G401.6 (cell line): ENCODE data around the gene FAM161A.

Experiments used
- FAIRE-seq: peaks from 2 replicates; lab custom pipeline; 2012; peaks lifted over from hg19 to GRCh38; lab: Jason Lieb, UNC

The FAM161A gene

GRCh38 chr2:61784643-61785042, 69.2 kb downstream of the FAM161A start:
- no peak for FAIRE-seq

DNA sequence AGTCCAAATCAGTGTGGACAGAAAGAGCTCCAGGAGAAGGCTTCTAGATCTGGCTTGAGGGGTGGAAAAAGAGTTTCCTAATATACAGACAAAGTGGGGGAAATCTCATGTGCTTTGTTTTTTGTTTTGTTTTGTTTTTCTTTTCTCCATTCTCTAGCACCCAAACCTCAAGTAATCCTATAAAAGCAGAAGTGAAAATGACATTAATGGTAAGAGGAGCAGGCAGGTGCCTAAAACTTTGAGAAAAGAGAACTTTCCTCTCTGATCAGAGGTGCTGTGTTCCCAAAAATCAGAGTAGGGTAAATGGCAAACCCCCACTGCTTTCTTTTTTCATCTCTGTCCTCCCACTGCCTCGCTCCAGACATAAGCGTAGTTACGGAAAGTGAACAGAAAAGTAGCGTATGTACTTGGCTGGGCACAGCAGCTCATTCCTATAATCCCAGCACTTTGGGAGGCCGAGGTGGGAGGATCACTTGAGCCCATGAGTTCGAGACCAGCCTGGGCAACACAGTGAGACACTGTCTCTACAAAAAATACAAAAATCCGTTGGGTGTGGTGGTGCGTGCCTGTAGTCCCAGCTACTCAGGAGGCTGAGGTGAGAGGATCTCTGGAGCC, 77.8 kb downstream of the FAM161A start:
- FAIRE-seq = no peak
